GM23248 (cell line): ENCODE results near the gene SAXO1. TPM values are rescaled to one million over a fixed set of nuclear protein-coding genes. Genes with fewer than 3 reads are reported as not detected.
"Not testable (repeated sequence)": the region's sequence is repeated elsewhere in the genome, so short reads cannot be mapped to it uniquely, and the experiment has no call there.

Experiments used
- DNase-seq: peaks from one replicate; pipeline ENCODE4 v3.0.0-alpha.2; 2015
- H2AFZ ChIP-seq: fragments of 200-600 bp; sonication (generic); 2 replicates; pipeline ENCODE4 v1.6.1; 2016; ENCODE audit warnings: antibody characterized with exemption
- H3F3A ChIP-seq: fragments of 200-600 bp; sonication (generic); 2 replicates; pipeline ENCODE4 v1.6.1; 2016; ENCODE audit warnings: mild to moderate bottlenecking, antibody characterized with exemption, mixed run types; ENCODE audit not compliant: insufficient read depth
- H3K27ac ChIP-seq: fragments of 200-600 bp; sonication (generic); 2 replicates; pipeline ENCODE4 v1.5.1; 2016; ENCODE audit warnings: mild to moderate bottlenecking
- H3K27me3 ChIP-seq: fragments of 200-600 bp; sonication (generic); replicated peaks from 2 replicates; pipeline ENCODE4 v1.6.1; 2016; ENCODE audit warnings: mild to moderate bottlenecking; ENCODE audit not compliant: insufficient read depth
- H3K36me3 ChIP-seq: fragments of 200-600 bp; sonication (generic); 2 replicates; pipeline ENCODE4 v1.6.1; 2016; ENCODE audit warnings: low read depth, mild to moderate bottlenecking
- H3K4me1 ChIP-seq: fragments of 200-600 bp; sonication (generic); 2 replicates; pipeline ENCODE4 v1.6.1; 2016; ENCODE audit warnings: mild to moderate bottlenecking; ENCODE audit not compliant: insufficient read depth
- H3K4me2 ChIP-seq: fragments of 200-600 bp; sonication (generic); one replicate; pipeline ENCODE4 v1.6.1; 2016; ENCODE audit warnings: mild to moderate bottlenecking; ENCODE audit not compliant: unreplicated experiment
- H3K4me3 ChIP-seq: fragments of 200-600 bp; sonication (generic); 2 replicates; pipeline ENCODE4 v1.5.1; 2016; ENCODE audit warnings: mild to moderate bottlenecking
- H3K79me2 ChIP-seq: fragments of 200-600 bp; sonication (generic); 2 replicates; pipeline ENCODE4 v1.6.1; 2016; ENCODE audit warnings: mild to moderate bottlenecking; ENCODE audit not compliant: insufficient read depth
- H3K9ac ChIP-seq: fragments of 200-600 bp; sonication (generic); 2 replicates; pipeline ENCODE4 v1.6.1; 2016; ENCODE audit warnings: mild to moderate bottlenecking
- H3K9me2 ChIP-seq: fragments of 200-600 bp; sonication (generic); 2 replicates; pipeline ENCODE4 v1.6.1; 2016; ENCODE audit warnings: mixed run types, mild to moderate bottlenecking, moderate library complexity; ENCODE audit not compliant: insufficient read depth
- H3K9me3 ChIP-seq: fragments of 200-600 bp; sonication (generic); one replicate; pipeline ENCODE4 v1.6.1; 2017; ENCODE audit warnings: low read depth
- H4K20me1 ChIP-seq: fragments of 200-600 bp; sonication (generic); 2 replicates; pipeline ENCODE4 v1.6.0; 2016; ENCODE audit not compliant: insufficient read depth
- EZH2 ChIP-seq: fragments of 200-600 bp; sonication (generic); IDR thresholded peaks from 2 replicates; pipeline ENCODE4 v1.6.1; 2018; ENCODE audit warnings: antibody characterized with exemption, mild to moderate bottlenecking; ENCODE audit not compliant: insufficient read depth, poor library complexity, severe bottlenecking
- EZH2phosphoT487 ChIP-seq: fragments of 200-600 bp; sonication (generic); IDR thresholded peaks from 2 replicates; pipeline ENCODE4 v1.6.1; 2018; ENCODE audit warnings: antibody characterized with exemption, moderate library complexity, mild to moderate bottlenecking, low read depth; ENCODE audit not compliant: insufficient read depth
- WGBS, 2 experiments: methylation state at CpG; one replicate each; pipeline ENCODE4 v1.1.6; 2015 to 2017; ENCODE audit warnings: low lambda C conversion rate in 2 of 2, low coverage in 1 of 2; ENCODE audit errors: missing lambda C conversion rate in 2 of 2; 5-methylcytosine and 5-hydroxymethylcytosine counted together
- in situ Hi-C: fragments of 300-500 bp; cut with MboI; formaldehyde crosslinking; loops from 2 replicates; pipeline ENCODE4 v1.15.0; 2020
- polyA plus RNA-seq: library from polyadenylated mRNA; unstranded; fragments of >200 nt; fragmentation: Nextera tagmentation; extraction: Ambion mirVana; gene quantifications from 2 replicates; pipeline ENCODE4 v1.2.1, GENCODE V29; 2016
- total RNA-seq: library from RNA; depleted of rRNA; stranded (reverse); fragments of >200 nt; shearing (Covaris generic); gene quantifications from 2 replicates; pipeline ENCODE4 v1.2.3, GENCODE V29; 2014

The SAXO1 gene
- total and polyA plus RNA-seq, 2 experiments from 2014 or later = 0.83 TPM; not detected in 1

DNA sequence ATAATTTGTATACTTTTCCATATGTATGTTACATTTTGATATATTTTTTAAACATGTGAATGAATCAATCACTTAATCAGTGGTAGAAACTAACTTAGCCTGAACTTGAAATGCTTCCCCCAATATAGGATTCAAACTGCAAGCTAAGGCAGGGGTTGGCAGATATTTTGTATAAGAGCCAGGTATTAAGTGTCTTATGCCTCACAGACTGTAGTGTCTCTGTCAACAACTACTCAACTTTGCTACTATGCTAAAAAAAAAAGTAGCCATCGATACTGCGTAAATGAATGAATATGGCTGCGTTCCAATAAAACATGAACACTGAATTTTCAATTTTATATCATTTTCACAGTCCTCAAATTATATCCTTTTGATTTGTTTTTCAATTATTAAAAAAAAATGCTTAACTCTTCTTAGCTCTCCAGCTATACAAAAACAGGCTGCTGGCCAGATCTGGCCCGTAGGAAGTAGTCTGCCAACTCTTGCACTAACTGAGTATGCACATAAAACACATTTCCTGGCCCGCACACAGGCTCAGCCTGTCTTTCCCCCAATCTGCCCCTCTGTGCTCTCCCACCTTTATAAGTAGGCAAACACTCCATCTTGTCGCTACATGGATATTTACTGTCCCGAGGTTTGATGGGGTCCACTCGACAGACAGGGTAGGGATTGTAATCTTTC, 91.8 kb downstream of the SAXO1 start:
- TF ChIP-seq EZH2phosphoT487 (no peak), EZH2 (no peak)
- Histone ChIP-seq H3K4me3 (no peak overlapping the region), H3K79me2 (no peaks in the 10 kb centered on the region), H2AFZ (no peak overlapping the region), H3K27me3 (peaks cover 28% of the 10 kb centered on the region), H3K27ac (no peak overlapping the region), H4K20me1 (no peaks in the 10 kb centered on the region), H3K4me1 (no peaks in the 10 kb centered on the region), H3K9me3 (no peaks in the 10 kb centered on the region), H3K9ac (no peak overlapping the region), H3K4me2 (no peak overlapping the region), H3K36me3 (no peaks in the 10 kb centered on the region), H3K9me2 (no peaks in the 10 kb centered on the region), H3F3A (no peaks in the 10 kb centered on the region)
- in situ Hi-C loops = no loop called here
- no peak for DNase-seq
- WGBS, 2 experiments = 75 to 77% methylated on average over 8 of the region's 8 CpGs

DNA sequence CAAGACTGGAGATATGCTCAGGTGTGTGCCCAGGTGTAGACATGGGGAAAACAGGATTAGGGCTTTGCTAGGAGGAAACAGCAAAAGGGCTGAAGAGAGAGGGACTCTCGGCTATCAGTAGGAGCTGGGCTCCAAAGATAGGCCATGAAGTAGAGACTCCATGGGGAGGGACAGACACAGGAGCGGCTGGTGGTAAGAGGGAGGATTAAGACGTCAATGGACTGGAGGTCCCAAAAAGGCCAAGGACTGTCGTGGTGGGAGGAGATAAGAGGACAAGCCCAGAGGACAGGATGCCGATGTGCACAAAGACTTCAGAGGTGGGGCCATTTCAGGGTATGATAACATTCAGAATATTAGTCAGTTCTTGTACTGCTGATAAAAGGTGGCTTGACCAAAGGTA, 93.1 kb downstream of the SAXO1 start:
- no peak for TF ChIP-seq EZH2phosphoT487
- TF ChIP-seq EZH2 = no peak
- no peaks in the 10 kb centered on the region for H4K20me1 ChIP-seq
- 75 to 78% methylated on average over 5 of the region's 5 CpGs for WGBS, 2 experiments
- no peaks in the 10 kb centered on the region for H3K4me1 ChIP-seq
- no peaks in the 10 kb centered on the region for H3K36me3 ChIP-seq
- H3K9me2 ChIP-seq = no peaks in the 10 kb centered on the region
- no peak overlapping the region for H3K27ac ChIP-seq
- H3K9ac ChIP-seq = no peak overlapping the region
- DNase-seq = no peak
- H3K79me2 ChIP-seq = no peaks in the 10 kb centered on the region
- in situ Hi-C loops = no loop called here
- H3F3A ChIP-seq = no peaks in the 10 kb centered on the region
- H2AFZ ChIP-seq = no peak overlapping the region
- peaks cover 24% of the 10 kb centered on the region for H3K27me3 ChIP-seq
- no peak overlapping the region for H3K4me2 ChIP-seq
- H3K9me3 ChIP-seq = no peaks in the 10 kb centered on the region
- H3K4me3 ChIP-seq = no peak overlapping the region

DNA sequence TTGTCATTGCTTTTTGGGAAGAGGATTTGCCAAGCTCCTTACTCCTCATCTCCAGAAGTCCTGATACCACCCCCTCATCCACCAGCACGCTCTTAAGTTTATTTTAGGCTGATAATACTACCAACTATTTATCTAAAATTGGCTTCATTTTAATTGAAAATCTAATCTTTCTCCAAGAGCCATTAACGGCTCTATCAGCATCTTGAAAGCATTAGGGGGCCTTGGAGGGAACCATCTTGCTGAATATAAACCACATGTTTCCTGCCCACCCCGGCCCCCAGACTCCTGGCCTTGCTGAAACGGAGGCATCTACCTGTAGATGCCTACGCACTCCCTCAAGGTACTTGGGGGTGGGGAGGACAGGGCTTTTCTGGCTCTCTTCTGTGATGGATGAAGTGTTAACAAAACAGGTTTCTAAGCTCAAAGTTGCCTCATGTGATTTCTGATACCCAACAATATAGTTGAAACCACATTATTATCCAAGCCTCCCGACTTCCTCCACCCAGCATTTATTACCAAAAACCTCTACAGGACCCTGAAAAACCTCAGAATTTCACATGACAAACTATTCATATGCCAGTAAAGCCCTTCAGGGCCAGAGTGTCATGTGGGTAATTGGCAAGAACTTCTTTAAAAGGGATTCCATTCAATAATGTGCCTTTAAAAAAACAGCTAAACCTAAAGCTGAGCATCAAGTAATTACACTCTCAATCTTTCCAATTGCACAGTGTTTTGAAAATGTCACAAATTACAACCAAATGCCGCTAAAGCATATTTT, 96.7 kb downstream of the SAXO1 start:
- Histone ChIP-seq H2AFZ (no peak overlapping the region), H3K9me2 (no peaks in the 10 kb centered on the region), H3K36me3 (no peaks in the 10 kb centered on the region), H3K4me2 (no peak overlapping the region), H4K20me1 (no peaks in the 10 kb centered on the region), H3K9ac (no peak overlapping the region), H3K79me2 (no peaks in the 10 kb centered on the region), H3F3A (no peaks in the 10 kb centered on the region), H3K4me1 (no peaks in the 10 kb centered on the region), H3K4me3 (no peak overlapping the region), H3K27ac (no peak overlapping the region), H3K27me3 (peaks cover 8% of the 10 kb centered on the region; the same call in 1 of the 2 replicates), H3K9me3 (no peaks in the 10 kb centered on the region)
- 25% methylated on average over 7 of the region's 7 CpGs for WGBS, 2 experiments
- in situ Hi-C loops = no loop called here
- TF ChIP-seq EZH2 (no peak), EZH2phosphoT487 (no peak)
- no peak for DNase-seq

DNA sequence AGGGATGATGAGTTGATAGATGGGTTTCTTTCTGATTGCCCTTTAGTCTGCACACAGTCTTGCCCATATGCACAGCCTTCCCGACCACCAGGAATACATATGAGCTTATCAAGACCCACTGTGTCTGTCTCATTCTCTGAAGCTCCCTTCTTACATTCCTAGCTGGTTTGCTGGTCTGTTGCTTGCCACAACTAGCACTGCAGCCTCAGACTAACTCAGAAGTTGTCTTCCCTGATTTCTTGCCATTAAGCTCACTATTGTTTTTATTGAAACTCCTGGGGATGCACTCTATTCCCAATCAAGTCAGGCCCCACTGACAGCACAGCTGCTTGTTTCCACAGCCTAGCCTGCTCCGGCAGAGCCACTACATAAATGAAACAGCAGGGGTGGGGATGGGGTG, 97.5 kb downstream of the SAXO1 start:
- DNase-seq = peak; percentile 32
- TF ChIP-seq EZH2 (no peak), EZH2phosphoT487 (no peak)
- in situ Hi-C loops = no loop called here
- Histone ChIP-seq H3K9me3 (no peaks in the 10 kb centered on the region), H3K27ac (no peak overlapping the region), H3K36me3 (no peaks in the 10 kb centered on the region), H3K4me1 (no peaks in the 10 kb centered on the region), H3K27me3 (peaks cover 4% of the 10 kb centered on the region; the same call in 1 of the 2 replicates), H3K4me2 (no peak overlapping the region), H3K9ac (no peak overlapping the region), H4K20me1 (no peaks in the 10 kb centered on the region), H3K4me3 (no peak overlapping the region), H3F3A (no peaks in the 10 kb centered on the region), H3K79me2 (no peaks in the 10 kb centered on the region), H3K9me2 (no peaks in the 10 kb centered on the region), H2AFZ (no peak overlapping the region)
- WGBS, 2 experiments = 4 to 11% methylated on average over 2 of the region's 2 CpGs

DNA sequence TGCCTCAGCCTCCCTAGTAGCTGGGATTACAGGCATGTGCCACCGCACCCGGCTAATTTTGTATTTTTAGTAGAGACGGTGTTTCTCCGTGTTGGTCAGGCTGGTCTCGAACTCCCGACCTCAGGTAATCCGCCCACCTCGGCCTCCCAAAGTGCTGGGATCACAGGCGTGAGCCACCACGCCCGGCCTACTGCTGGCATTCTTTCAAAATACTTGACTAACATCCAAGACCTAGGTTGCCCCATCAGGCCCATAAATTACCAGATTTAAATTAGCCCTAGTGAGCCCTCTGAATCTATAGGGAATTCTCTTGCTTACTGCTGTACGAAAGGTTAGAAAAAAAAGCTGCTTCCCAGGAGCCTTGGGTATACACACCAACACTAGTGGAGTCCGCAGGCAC, 102.4 kb downstream of the SAXO1 start:
- in situ Hi-C loops, H3K27ac ChIP-seq, H3K9ac ChIP-seq, H3K27me3 ChIP-seq, DNase-seq, H3K4me2 ChIP-seq, H3K4me1 ChIP-seq, H3F3A ChIP-seq, H2AFZ ChIP-seq, H3K4me3 ChIP-seq, H3K36me3 ChIP-seq, H4K20me1 ChIP-seq, H3K9me2 ChIP-seq, H3K9me3 ChIP-seq, H3K79me2 ChIP-seq: not testable (repeated sequence)
- WGBS, 2 experiments = 85 to 87% methylated on average over 13 of the region's 13 CpGs
